K562 (cell line): Measurements from ENCODE around the gene CLIP2. TPM values are rescaled to one million over a fixed set of nuclear protein-coding genes. Genes with fewer than 3 reads are reported as not detected.

Experiments used
- ATAC-seq: fragments of 200-7000 bp; cut with Tn5 transposase; 3 replicates; pipeline ENCODE4 v1.9.1; 2020; ENCODE audit warnings: moderate library complexity
- BruUV-seq: library from RNA; stranded (reverse); fragments of 400-500 nt; replicated peaks from 2 replicates; lab custom pipeline; 2021; lab: Mats Ljungman, UMichigan
- CTCF ChIA-PET: fragments of 300-600 bp; formaldehyde crosslinking; extraction: SDS; loops from one replicate; lab custom pipeline; 2021; ENCODE audit warnings: low intra/inter-chr PET ratio; lab: Yijun Ruan, JAX
- POLR2A ChIA-PET: fragments of 300-600, 350-650 bp; sonication (Branson Sonifier 250); formaldehyde crosslinking; extraction: SDS; loops from one replicate; lab custom pipeline; 2021; ENCODE audit warnings: antibody characterized with exemption, inconsistent platforms; lab: Yijun Ruan, JAX
- DNase-seq, 4 experiments: peaks; one replicate each; pipeline versions ENCODE4 v3.0.0 to v3.0.0-alpha.2; 2011 to 2018; ENCODE audit warnings: low spot score in 3 of 4, mixed read lengths in 3 of 4; ENCODE audit errors: extremely low read depth in 1 of 4
- FAIRE-seq: peaks from 2 replicates; lab custom pipeline; 2011; peaks lifted over from hg19 to GRCh38; lab: Jason Lieb, UNC
- H2AFZ ChIP-seq: 2 replicates; pipeline ENCODE4 v1.6.0; 2011; ENCODE audit warnings: low read depth, low read length, control low read depth, inconsistent platforms
- H3K27ac ChIP-seq: fragments of 200-600 bp; 3 replicates; pipeline ENCODE4 v1.8.0; 2011; ENCODE audit warnings: low read depth, mild to moderate bottlenecking, control low read depth, inconsistent platforms, low read length, moderate library complexity, mixed read lengths; ENCODE audit errors: extremely low read depth
- H3K27me3 ChIP-seq, 2 experiments: fragments of 300-600 bp in 1 of 2; 2 replicates in 1 of 2; 3 replicates in 1 of 2; pipeline versions ENCODE4 v1.6.0 to v1.8.0; 2011; ENCODE audit warnings: inconsistent platforms in 2 of 2, low read length in 2 of 2, mild to moderate bottlenecking in 1 of 2, mixed read lengths in 1 of 2, moderate library complexity in 1 of 2; ENCODE audit not compliant: control insufficient read depth in 2 of 2, insufficient read depth in 2 of 2
- H3K36me3 ChIP-seq: fragments of 300-600 bp; 3 replicates; pipeline ENCODE4 v1.8.0; 2011; ENCODE audit warnings: mild to moderate bottlenecking, low read length, inconsistent platforms; ENCODE audit not compliant: control insufficient read depth, insufficient read depth
- H3K4me1 ChIP-seq, 2 experiments: fragments of 200-600 bp in 1 of 2; replicated peaks in 1 of 2; 2 replicates in 1 of 2; 3 replicates in 1 of 2; pipeline versions ENCODE4 v1.5.1 to v1.8.0; 2011; ENCODE audit warnings: inconsistent platforms in 2 of 2, low read length in 2 of 2, mild to moderate bottlenecking in 1 of 2, mixed read lengths in 1 of 2, moderate library complexity in 1 of 2; ENCODE audit not compliant: control insufficient read depth in 2 of 2, insufficient read depth in 2 of 2
- H3K4me2 ChIP-seq: 2 replicates; pipeline ENCODE4 v1.6.1; 2011; ENCODE audit warnings: low read length, control low read depth, inconsistent platforms, mixed read lengths; ENCODE audit not compliant: insufficient read depth
- H3K4me3 ChIP-seq: fragments of 200-600 bp; sonication (generic), shearing (Covaris generic); 2 replicates; pipeline ENCODE4 v1.5.1; 2016; ENCODE audit warnings: control low read depth, inconsistent platforms
- H3K79me2 ChIP-seq: fragments of 200-600 bp; 3 replicates; pipeline ENCODE4 v1.8.0; 2011; ENCODE audit warnings: low read length, inconsistent platforms; ENCODE audit not compliant: control insufficient read depth, insufficient read depth
- H3K9ac ChIP-seq, 2 experiments: 2 replicates each; pipeline versions ENCODE4 v1.6.0 to v1.6.1; 2011; ENCODE audit warnings: low read depth in 2 of 2, low read length in 2 of 2, control low read depth in 1 of 2, inconsistent platforms in 1 of 2, mild to moderate bottlenecking in 1 of 2, mixed read lengths in 1 of 2; ENCODE audit not compliant: insufficient read depth in 1 of 2
- H3K9me1 ChIP-seq: one replicate; pipeline ENCODE4 v1.6.0; 2011; ENCODE audit warnings: inconsistent platforms, mild to moderate bottlenecking, low read length, moderate library complexity; ENCODE audit not compliant: control insufficient read depth, insufficient read depth
- H3K9me3 ChIP-seq: replicated peaks from 2 replicates; pipeline ENCODE4 v1.5.1; 2011; ENCODE audit warnings: low read depth, low read length, inconsistent platforms; ENCODE audit not compliant: control insufficient read depth, insufficient read depth
- H4K20me1 ChIP-seq: replicated peaks from 2 replicates; pipeline ENCODE4 v1.6.1; 2011; ENCODE audit warnings: low read length, inconsistent platforms, mixed read lengths; ENCODE audit not compliant: control insufficient read depth, insufficient read depth
- BRD9 ChIP-seq: fragments of 450-650 bp; IDR thresholded peaks from 2 replicates; pipeline ENCODE4 v1.6.1; 2018; ENCODE audit warnings: low read depth; ENCODE audit not compliant: partially characterized antibody
- MECOM ChIP-seq: fragments of 250-450 bp; sonication (Bioruptor Pico); IDR thresholded peaks from 2 replicates; pipeline ENCODE4 v1.8.0; 2022; ENCODE audit warnings: inconsistent platforms
- NELFE ChIP-seq: IDR thresholded peaks from 2 replicates; pipeline ENCODE4 v1.6.1; 2011; ENCODE audit warnings: mild to moderate bottlenecking; ENCODE audit not compliant: insufficient read depth, insufficient read length
- NFYB ChIP-seq: IDR thresholded peaks from 2 replicates; pipeline ENCODE4 v1.6.1; 2011; ENCODE audit warnings: mild to moderate bottlenecking, moderate library complexity; ENCODE audit not compliant: insufficient read length; ENCODE audit errors: extremely low read depth
- SOX6 ChIP-seq: fragments of 450-650 bp; IDR thresholded peaks from 2 replicates; pipeline ENCODE4 v1.6.1; 2014; ENCODE audit warnings: mild to moderate bottlenecking
- TEAD1 ChIP-seq, 2 experiments: fragments of 450-650 bp in 1 of 2; sonication (generic) in 1 of 2; formaldehyde crosslinking; IDR thresholded peaks; 2 replicates each; pipeline versions ENCODE4 v1.4.0 to v1.8.0; 2020 to 2022; ENCODE audit warnings: mild to moderate bottlenecking in 2 of 2, missing genetic modification reagents in 1 of 2
- ZEB2 ChIP-seq: fragments of 450-650 bp; IDR thresholded peaks from 2 replicates; pipeline ENCODE4 v1.6.1; 2016
- ZNF232 ChIP-seq: sonication (generic); formaldehyde crosslinking; IDR thresholded peaks from 2 replicates; pipeline ENCODE4 v1.8.0; 2022; ENCODE audit warnings: mild to moderate bottlenecking, missing genetic modification reagents
- ZNF239 ChIP-seq: fragments of 250-450 bp; sonication (Bioruptor Pico); IDR thresholded peaks from 2 replicates; pipeline ENCODE4 v1.4.0; 2020; ENCODE audit warnings: mild to moderate bottlenecking
- WGBS: fragments of 100-300 bp; shearing (Covaris generic); methylation state at CpG from one replicate; pipeline ENCODE4 v1.1.6; 2016; ENCODE audit warnings: low coverage, mixed read lengths; ENCODE audit not compliant: insufficient coverage; ENCODE audit errors: missing lambda C conversion rate; 5-methylcytosine and 5-hydroxymethylcytosine counted together
- in situ Hi-C: fragments of 300-500 bp; cut with MboI; formaldehyde crosslinking; loops from 4 replicates; pipeline ENCODE4 v1.15.0; 2018; ENCODE audit warnings: inconsistent platforms, mixed read lengths
- intact Hi-C: fragments of 100-400 bp; cut with micrococcal nuclease; formaldehyde crosslinking; loops from 2 replicates; pipeline ENCODE4 v1.14.2; 2022
- polyA plus RNA-seq, 8 experiments: library from polyadenylated mRNA; depleted of rRNA in 4 of 8; stranded (reverse) in 5 of 8; unstranded in 3 of 8; fragments of >200 nt; fragmentation: Nextera tagmentation in 2 of 8; fragmentation: Illumina TruSeq in 1 of 8; extraction: Ambion mirVana in 2 of 8; extraction: Trizol in 1 of 8; gene quantifications; 2 replicates each; pipeline versions ENCODE4 v1.2.1 to v1.2.3, GENCODE V29; 2011 to 2014; ENCODE audit warnings: inconsistent platforms in 1 of 8, missing spikeins in 1 of 8
- total RNA-seq, 7 experiments: library from RNA; depleted of rRNA in 6 of 7; stranded (reverse); fragments of >200 nt in 6 of 7; fragmentation: Illumina TruSeq in 2 of 7; extraction: Trizol in 2 of 7; gene quantifications; 2 replicates each; pipeline versions ENCODE4 v1.2.1 to v1.2.3, GENCODE V29; 2011 to 2021; ENCODE audit warnings: low replicate concordance in 1 of 7
- TF ChIP-seq, protein P1 (sequence below): fragments of 250-450 bp; sonication (Bioruptor Pico); IDR thresholded peaks from 2 replicates; pipeline ENCODE4 v1.5.0; 2020; ENCODE audit warnings: mild to moderate bottlenecking, borderline replicate concordance
- TF ChIP-seq, protein P2 (sequence below): fragments of 250-450 bp; sonication (Bioruptor Pico); IDR thresholded peaks from 2 replicates; pipeline ENCODE4 v1.4.0; 2020; ENCODE audit warnings: borderline replicate concordance

CLIP2 gene
- total and polyA plus RNA-seq, 9 of the 15 experiments (the other 6 are each of a cell fraction or from before 2014, with no cell fraction given), result 0.07 to 5.4 (median 2.1) TPM

DNA sequence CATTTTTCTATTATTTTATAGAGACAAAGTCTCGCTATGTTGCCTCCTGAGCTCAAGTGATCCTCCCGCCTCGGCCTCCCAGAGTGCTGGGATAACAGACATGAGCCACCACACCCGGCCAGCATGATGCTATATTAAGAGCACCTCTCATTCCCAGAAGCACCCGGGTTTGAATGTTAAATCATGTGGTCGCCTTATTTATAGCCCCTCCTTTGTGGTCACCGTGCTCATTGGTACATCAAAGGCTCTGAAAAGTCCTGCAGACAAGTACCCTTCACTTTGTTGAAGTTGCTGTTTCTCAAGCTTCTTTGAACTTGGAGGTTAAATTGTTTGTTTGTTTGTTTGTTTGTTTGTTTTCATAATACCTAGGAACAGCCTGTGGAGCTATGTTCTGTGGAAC is 40.0 kb downstream of the CLIP2 start:
- intact Hi-C loops, result no loop called here
- peak; percentile 96 for TF ChIP-seq ZNF239
- no peak for TF ChIP-seq ZEB2
- no peak for TF ChIP-seq ZNF232 (CRISPR knock-in tag)
- no peak for TF ChIP-seq MECOM (CRISPR knock-in tag)
- TF ChIP-seq, all 486 proteins: peak for 1
- H3K4me1 ChIP-seq, result peaks cover 0 to 9% of the 10 kb centered on the region in 2 experiments; a peak in 1 of 5 replicates
- H3K79me2 ChIP-seq, result no peaks in the 10 kb centered on the region
- no peaks in the 10 kb centered on the region for H3K9me1 ChIP-seq
- no peak overlapping the region for H3K9ac ChIP-seq
- FAIRE-seq (peak; percentile 32), ATAC-seq (no peak), DNase-seq (peak in 1 of 4 experiments; percentile 5)
- POLR2A ChIA-PET, result interaction anchor here (1.1 kb wide), 1 partner anchor 155 kb away, joined by 3 read pairs; no protein-coding TSS in a partner anchor
- H2AFZ ChIP-seq, result no peak overlapping the region
- in situ Hi-C loops, result no loop called here
- no peaks in the 10 kb centered on the region; the same call in 1 of the 2 replicates for H3K9me3 ChIP-seq
- peaks cover 0 to 10% of the 10 kb centered on the region in 2 experiments; a peak in 1 of 5 replicates for H3K27me3 ChIP-seq
- WGBS, result 36% methylated on average over 7 of the region's 7 CpGs
- CTCF ChIA-PET, result no interaction called here
- BruUV-seq, result no TSS peak
- no peaks in the 10 kb centered on the region; the same call in 1 of the 2 replicates for H4K20me1 ChIP-seq
- no peak overlapping the region for H3K27ac ChIP-seq
- H3K4me3 ChIP-seq, result no peak overlapping the region
- no peaks in the 10 kb centered on the region for H3K36me3 ChIP-seq
- H3K4me2 ChIP-seq, result no peak overlapping the region

DNA sequence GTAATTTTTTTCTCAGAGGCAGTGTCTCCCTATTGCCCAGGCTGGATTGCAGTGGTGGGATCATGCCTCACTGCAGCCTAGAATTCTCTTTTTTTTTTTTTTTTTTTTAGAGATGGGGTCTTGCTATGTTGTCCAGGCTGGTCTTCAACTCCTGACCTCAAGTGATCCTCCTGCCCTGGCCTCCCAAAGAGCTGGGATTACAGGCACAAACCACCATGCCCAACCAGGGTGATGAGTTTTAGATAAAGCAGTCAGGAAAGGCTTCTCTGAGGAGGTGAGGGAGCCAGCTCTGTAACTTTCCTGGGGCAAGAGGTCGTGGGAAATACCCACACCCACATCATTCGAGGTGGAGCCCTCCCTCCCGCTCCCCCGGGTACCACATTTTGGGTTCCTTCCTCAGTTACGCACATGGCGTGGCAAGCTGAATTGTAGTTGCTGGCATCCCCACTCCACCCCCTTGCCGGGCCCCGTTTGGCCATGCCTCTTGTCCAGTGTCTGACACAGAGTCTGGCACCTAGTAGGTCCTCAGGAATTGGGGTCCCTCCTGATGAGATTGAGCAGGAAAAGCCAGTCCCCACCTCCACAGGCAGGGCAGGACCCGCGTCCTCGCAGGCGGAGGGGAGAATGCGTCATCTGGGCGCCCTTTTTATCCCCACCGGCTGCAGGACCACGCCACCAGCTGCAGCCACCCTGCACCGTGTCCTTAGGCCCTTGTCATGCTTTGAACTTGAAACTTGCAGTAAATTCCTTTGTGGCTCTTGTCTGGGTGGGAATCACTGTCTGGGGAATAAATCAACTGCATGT is 43.4 kb downstream of the CLIP2 start:
- no peak for FAIRE-seq
- in situ Hi-C loops, result no loop called here
- TF ChIP-seq BRD9 (no peak), NFYB (no peak), TEAD1 (CRISPR knock-in tag; IDR thresholded peaks at IDR 0.05) (no peak), NELFE (no peak), SOX6 (no peak)
- TF ChIP-seq, protein P1, sequence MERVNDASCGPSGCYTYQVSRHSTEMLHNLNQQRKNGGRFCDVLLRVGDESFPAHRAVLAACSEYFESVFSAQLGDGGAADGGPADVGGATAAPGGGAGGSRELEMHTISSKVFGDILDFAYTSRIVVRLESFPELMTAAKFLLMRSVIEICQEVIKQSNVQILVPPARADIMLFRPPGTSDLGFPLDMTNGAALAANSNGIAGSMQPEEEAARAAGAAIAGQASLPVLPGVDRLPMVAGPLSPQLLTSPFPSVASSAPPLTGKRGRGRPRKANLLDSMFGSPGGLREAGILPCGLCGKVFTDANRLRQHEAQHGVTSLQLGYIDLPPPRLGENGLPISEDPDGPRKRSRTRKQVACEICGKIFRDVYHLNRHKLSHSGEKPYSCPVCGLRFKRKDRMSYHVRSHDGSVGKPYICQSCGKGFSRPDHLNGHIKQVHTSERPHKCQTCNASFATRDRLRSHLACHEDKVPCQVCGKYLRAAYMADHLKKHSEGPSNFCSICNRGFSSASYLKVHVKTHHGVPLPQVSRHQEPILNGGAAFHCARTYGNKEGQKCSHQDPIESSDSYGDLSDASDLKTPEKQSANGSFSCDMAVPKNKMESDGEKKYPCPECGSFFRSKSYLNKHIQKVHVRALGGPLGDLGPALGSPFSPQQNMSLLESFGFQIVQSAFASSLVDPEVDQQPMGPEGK (CRISPR knock-in tag), result no peak
- TF ChIP-seq, protein P2, sequence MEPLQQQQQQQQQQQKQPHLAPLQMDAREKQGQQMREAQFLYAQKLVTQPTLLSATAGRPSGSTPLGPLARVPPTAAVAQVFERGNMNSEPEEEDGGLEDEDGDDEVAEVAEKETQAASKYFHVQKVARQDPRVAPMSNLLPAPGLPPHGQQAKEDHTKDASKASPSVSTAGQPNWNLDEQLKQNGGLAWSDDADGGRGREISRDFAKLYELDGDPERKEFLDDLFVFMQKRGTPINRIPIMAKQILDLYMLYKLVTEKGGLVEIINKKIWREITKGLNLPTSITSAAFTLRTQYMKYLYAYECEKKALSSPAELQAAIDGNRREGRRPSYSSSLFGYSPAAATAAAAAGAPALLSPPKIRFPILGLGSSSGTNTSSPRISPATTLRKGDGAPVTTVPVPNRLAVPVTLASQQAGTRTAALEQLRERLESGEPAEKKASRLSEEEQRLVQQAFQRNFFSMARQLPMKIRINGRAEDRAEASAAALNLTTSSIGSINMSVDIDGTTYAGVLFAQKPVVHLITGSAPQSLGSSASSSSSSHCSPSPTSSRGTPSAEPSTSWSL, result no peak

More for the DNA sequence above, 43.4 kb downstream of the CLIP2 start:
- no peaks in the 10 kb centered on the region; the same call in 1 of the 2 replicates for H4K20me1 ChIP-seq
- H3K27ac ChIP-seq, result no peak overlapping the region
- no peak overlapping the region for H3K4me2 ChIP-seq
- ChIA-PET POLR2A (interaction anchor here (0.7 to 2.2 kb wide), 2 partner anchors 12 to 48 kb away, joined by 3 to 9 read pairs; no protein-coding TSS in a partner anchor), CTCF (no interaction called here)
- H2AFZ ChIP-seq, result no peak overlapping the region
- H3K4me1 ChIP-seq, result peaks cover 0 to 2% of the 10 kb centered on the region in 2 experiments; a peak in 1 of 5 replicates
- no TSS peak for BruUV-seq
- H3K27me3 ChIP-seq, result peaks cover 0 to 8% of the 10 kb centered on the region in 2 experiments; a peak in 1 of 5 replicates
- DNase-seq, result no peak
- H3K9ac ChIP-seq, result no peak overlapping the region
- no peaks in the 10 kb centered on the region for H3K36me3 ChIP-seq
- H3K9me1 ChIP-seq, result no peaks in the 10 kb centered on the region
- H3K4me3 ChIP-seq, result no peak overlapping the region
- WGBS, result 21% methylated on average over 17 of the region's 17 CpGs
- intact Hi-C loops, result no loop called here
- ATAC-seq, result no peak
- no peaks in the 10 kb centered on the region; the same call in 1 of the 2 replicates for H3K9me3 ChIP-seq
- H3K79me2 ChIP-seq, result no peaks in the 10 kb centered on the region
